HG03060 (cell line): ENCODE measurements around the gene NDST1.
"Not testable (repeated sequence)": the region's sequence is repeated elsewhere in the genome, so short reads cannot be mapped to it uniquely, and the experiment has no call there.

Experiments used
- ATAC-seq: cut with Tn5 transposase; IDR thresholded peaks from one replicate; pipeline ENCODE4 v1.9.1; 2021; ENCODE audit warnings: low read depth, moderate number of reproducible peaks; ENCODE audit not compliant: unreplicated experiment

NDST1 gene

GRCh38 chr5:150507474-150508276 lies at the start of gene NDST1:
TSS of gene NDST1 (plus strand) at chr5:150508131. CDS start at chr5:150521255, 13,124 bp downstream.
- no peak for ATAC-seq

GRCh38 chr5:150458802-150459557 lies 49.0 kb upstream of the NDST1 start:
- ATAC-seq = no peak

- no peak for ATAC-seq
Observed at GRCh38 chr5:150460781-150461180, 47.1 kb upstream of the NDST1 start.

- peak; percentile 65 for ATAC-seq
Observed at GRCh38 chr5:150461231-150461630, 46.7 kb upstream of the NDST1 start.

GRCh38 chr5:150464554-150465012 lies 43.3 kb upstream of the NDST1 start:
- ATAC-seq = no peak

- no peak for ATAC-seq
Observed at GRCh38 chr5:150465927-150466326, 42.0 kb upstream of the NDST1 start.

GRCh38 chr5:150468206-150468605 lies 39.7 kb upstream of the NDST1 start:
- no peak for ATAC-seq

GRCh38 chr5:150469718-150470469 lies 38.0 kb upstream of the NDST1 start:
- no peak for ATAC-seq

GRCh38 chr5:150473673-150474358 lies 34.1 kb upstream of the NDST1 start:
- ATAC-seq = no peak

- not testable (repeated sequence) for ATAC-seq
Observed at GRCh38 chr5:150476568-150476967, 31.4 kb upstream of the NDST1 start.

GRCh38 chr5:150479416-150479815 lies 28.5 kb upstream of the NDST1 start:
- ATAC-seq = no peak

GRCh38 chr5:150481708-150481965 lies 26.3 kb upstream of the NDST1 start:
- no peak for ATAC-seq

- no peak for ATAC-seq
Observed at GRCh38 chr5:150481972-150482406, 25.9 kb upstream of the NDST1 start.

GRCh38 chr5:150484964-150485692 lies 22.8 kb upstream of the NDST1 start:
- no peak for ATAC-seq

GRCh38 chr5:150485693-150486401 lies 22.1 kb upstream of the NDST1 start:
- ATAC-seq = no peak

- ATAC-seq = no peak
Observed at GRCh38 chr5:150486402-150487198, 21.3 kb upstream of the NDST1 start.

GRCh38 chr5:150487199-150488061 lies 20.5 kb upstream of the NDST1 start:
- no peak for ATAC-seq
